ENCODE results near the gene TOGARAM2. TPM values are rescaled to one million over a fixed set of nuclear protein-coding genes. Genes with fewer than 3 reads are reported as not detected.

Gene TOGARAM2
- total RNA-seq, 1 donor from 2014 or later, result 0.23 TPM

GRCh38 chr2:29023188-29023587, 42.1 kb downstream of the TOGARAM2 start:
- H3K36me3 Mint-ChIP-seq (ENCODE audit: low read depth, unreplicated experiment), result no peaks in the 10 kb centered on the region
- no peak overlapping the region for H3K4me3 Mint-ChIP-seq (ENCODE audit: unreplicated experiment)
- TF ChIP-seq, protein P1, sequence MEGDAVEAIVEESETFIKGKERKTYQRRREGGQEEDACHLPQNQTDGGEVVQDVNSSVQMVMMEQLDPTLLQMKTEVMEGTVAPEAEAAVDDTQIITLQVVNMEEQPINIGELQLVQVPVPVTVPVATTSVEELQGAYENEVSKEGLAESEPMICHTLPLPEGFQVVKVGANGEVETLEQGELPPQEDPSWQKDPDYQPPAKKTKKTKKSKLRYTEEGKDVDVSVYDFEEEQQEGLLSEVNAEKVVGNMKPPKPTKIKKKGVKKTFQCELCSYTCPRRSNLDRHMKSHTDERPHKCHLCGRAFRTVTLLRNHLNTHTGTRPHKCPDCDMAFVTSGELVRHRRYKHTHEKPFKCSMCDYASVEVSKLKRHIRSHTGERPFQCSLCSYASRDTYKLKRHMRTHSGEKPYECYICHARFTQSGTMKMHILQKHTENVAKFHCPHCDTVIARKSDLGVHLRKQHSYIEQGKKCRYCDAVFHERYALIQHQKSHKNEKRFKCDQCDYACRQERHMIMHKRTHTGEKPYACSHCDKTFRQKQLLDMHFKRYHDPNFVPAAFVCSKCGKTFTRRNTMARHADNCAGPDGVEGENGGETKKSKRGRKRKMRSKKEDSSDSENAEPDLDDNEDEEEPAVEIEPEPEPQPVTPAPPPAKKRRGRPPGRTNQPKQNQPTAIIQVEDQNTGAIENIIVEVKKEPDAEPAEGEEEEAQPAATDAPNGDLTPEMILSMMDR (IDR thresholded peaks at IDR 0.05; ENCODE audit: unreplicated experiment), result no peak
- H3K9me3 Mint-ChIP-seq (ENCODE audit: unreplicated experiment), result no peaks in the 10 kb centered on the region
- no peak for DNase-seq (ENCODE audit: low spot score)
- no peaks in the 10 kb centered on the region for H3K4me1 Mint-ChIP-seq (ENCODE audit: unreplicated experiment)
- no peak overlapping the region for H3K27ac Mint-ChIP-seq (ENCODE audit: unreplicated experiment)
- H3K27me3 Mint-ChIP-seq (ENCODE audit: unreplicated experiment), result peaks cover 4% of the 10 kb centered on the region

GRCh38 chr2:29024882-29025430, 43.9 kb downstream of the TOGARAM2 start:
- no peak overlapping the region for H3K4me3 Mint-ChIP-seq (ENCODE audit: unreplicated experiment)
- no peak for DNase-seq (ENCODE audit: low spot score)
- H3K4me1 Mint-ChIP-seq (ENCODE audit: unreplicated experiment), result no peaks in the 10 kb centered on the region
- no peak overlapping the region for H3K27ac Mint-ChIP-seq (ENCODE audit: unreplicated experiment)
- H3K27me3 Mint-ChIP-seq (ENCODE audit: unreplicated experiment), result peaks cover 4% of the 10 kb centered on the region
- TF ChIP-seq, protein P1 (IDR thresholded peaks at IDR 0.05; ENCODE audit: unreplicated experiment), result no peak
- no peaks in the 10 kb centered on the region for H3K9me3 Mint-ChIP-seq (ENCODE audit: unreplicated experiment)
- no peaks in the 10 kb centered on the region for H3K36me3 Mint-ChIP-seq (ENCODE audit: low read depth, unreplicated experiment)

- no peak for DNase-seq (ENCODE audit: low spot score)
- no peak overlapping the region for H3K4me3 Mint-ChIP-seq (ENCODE audit: unreplicated experiment)
- no peak overlapping the region for H3K27ac Mint-ChIP-seq (ENCODE audit: unreplicated experiment)
- no peaks in the 10 kb centered on the region for H3K9me3 Mint-ChIP-seq (ENCODE audit: unreplicated experiment)
- TF ChIP-seq, protein P1 (IDR thresholded peaks at IDR 0.05; ENCODE audit: unreplicated experiment), result no peak
- no peaks in the 10 kb centered on the region for H3K4me1 Mint-ChIP-seq (ENCODE audit: unreplicated experiment)
- no peaks in the 10 kb centered on the region for H3K36me3 Mint-ChIP-seq (ENCODE audit: low read depth, unreplicated experiment)
- H3K27me3 Mint-ChIP-seq (ENCODE audit: unreplicated experiment), result peaks cover 4% of the 10 kb centered on the region
Observed at GRCh38 chr2:29025711-29026110, 44.6 kb downstream of the TOGARAM2 start.

GRCh38 chr2:29031046-29031445, 49.9 kb downstream of the TOGARAM2 start:
- DNase-seq (ENCODE audit: low spot score), result no peak
- TF ChIP-seq, protein P1 (IDR thresholded peaks at IDR 0.05; ENCODE audit: unreplicated experiment), result no peak
- H3K27me3 Mint-ChIP-seq (ENCODE audit: unreplicated experiment), result peaks cover 3% of the 10 kb centered on the region
- H3K27ac Mint-ChIP-seq (ENCODE audit: unreplicated experiment), result no peak overlapping the region
- H3K36me3 Mint-ChIP-seq (ENCODE audit: low read depth, unreplicated experiment), result no peaks in the 10 kb centered on the region
- H3K4me1 Mint-ChIP-seq (ENCODE audit: unreplicated experiment), result peaks cover 13% of the 10 kb centered on the region
- H3K4me3 Mint-ChIP-seq (ENCODE audit: unreplicated experiment), result no peak overlapping the region
- no peaks in the 10 kb centered on the region for H3K9me3 Mint-ChIP-seq (ENCODE audit: unreplicated experiment)

- peaks cover 13% of the 10 kb centered on the region for H3K4me1 Mint-ChIP-seq (ENCODE audit: unreplicated experiment)
- no peak overlapping the region for H3K27ac Mint-ChIP-seq (ENCODE audit: unreplicated experiment)
- H3K36me3 Mint-ChIP-seq (ENCODE audit: low read depth, unreplicated experiment), result no peaks in the 10 kb centered on the region
- TF ChIP-seq, protein P1 (IDR thresholded peaks at IDR 0.05; ENCODE audit: unreplicated experiment), result no peak
- no peaks in the 10 kb centered on the region for H3K9me3 Mint-ChIP-seq (ENCODE audit: unreplicated experiment)
- peak overlapping the region; percentile 2 for H3K4me3 Mint-ChIP-seq (ENCODE audit: unreplicated experiment)
- no peak for DNase-seq (ENCODE audit: low spot score)
- H3K27me3 Mint-ChIP-seq (ENCODE audit: unreplicated experiment), result peaks cover 3% of the 10 kb centered on the region
Observed at GRCh38 chr2:29032189-29032588, 51.1 kb downstream of the TOGARAM2 start.
